GM23248 (cell line): ENCODE data around the gene SNRK. TPM values are rescaled to one million over a fixed set of nuclear protein-coding genes. Genes with fewer than 3 reads are reported as not detected.

Experiments
- DNase-seq: peaks from one replicate; pipeline ENCODE4 v3.0.0-alpha.2; 2015
- H2AFZ ChIP-seq: fragments of 200-600 bp; sonication (generic); 2 replicates; pipeline ENCODE4 v1.6.1; 2016; ENCODE audit warnings: antibody characterized with exemption
- H3F3A ChIP-seq: fragments of 200-600 bp; sonication (generic); 2 replicates; pipeline ENCODE4 v1.6.1; 2016; ENCODE audit warnings: mild to moderate bottlenecking, antibody characterized with exemption, mixed run types; ENCODE audit not compliant: insufficient read depth
- H3K27ac ChIP-seq: fragments of 200-600 bp; sonication (generic); 2 replicates; pipeline ENCODE4 v1.5.1; 2016; ENCODE audit warnings: mild to moderate bottlenecking
- H3K27me3 ChIP-seq: fragments of 200-600 bp; sonication (generic); replicated peaks from 2 replicates; pipeline ENCODE4 v1.6.1; 2016; ENCODE audit warnings: mild to moderate bottlenecking; ENCODE audit not compliant: insufficient read depth
- H3K36me3 ChIP-seq: fragments of 200-600 bp; sonication (generic); 2 replicates; pipeline ENCODE4 v1.6.1; 2016; ENCODE audit warnings: low read depth, mild to moderate bottlenecking
- H3K4me1 ChIP-seq: fragments of 200-600 bp; sonication (generic); 2 replicates; pipeline ENCODE4 v1.6.1; 2016; ENCODE audit warnings: mild to moderate bottlenecking; ENCODE audit not compliant: insufficient read depth
- H3K4me2 ChIP-seq: fragments of 200-600 bp; sonication (generic); one replicate; pipeline ENCODE4 v1.6.1; 2016; ENCODE audit warnings: mild to moderate bottlenecking; ENCODE audit not compliant: unreplicated experiment
- H3K4me3 ChIP-seq: fragments of 200-600 bp; sonication (generic); 2 replicates; pipeline ENCODE4 v1.5.1; 2016; ENCODE audit warnings: mild to moderate bottlenecking
- H3K79me2 ChIP-seq: fragments of 200-600 bp; sonication (generic); 2 replicates; pipeline ENCODE4 v1.6.1; 2016; ENCODE audit warnings: mild to moderate bottlenecking; ENCODE audit not compliant: insufficient read depth
- H3K9ac ChIP-seq: fragments of 200-600 bp; sonication (generic); 2 replicates; pipeline ENCODE4 v1.6.1; 2016; ENCODE audit warnings: mild to moderate bottlenecking
- H3K9me2 ChIP-seq: fragments of 200-600 bp; sonication (generic); 2 replicates; pipeline ENCODE4 v1.6.1; 2016; ENCODE audit warnings: mixed run types, mild to moderate bottlenecking, moderate library complexity; ENCODE audit not compliant: insufficient read depth
- H3K9me3 ChIP-seq: fragments of 200-600 bp; sonication (generic); one replicate; pipeline ENCODE4 v1.6.1; 2017; ENCODE audit warnings: low read depth
- H4K20me1 ChIP-seq: fragments of 200-600 bp; sonication (generic); 2 replicates; pipeline ENCODE4 v1.6.0; 2016; ENCODE audit not compliant: insufficient read depth
- EZH2 ChIP-seq: fragments of 200-600 bp; sonication (generic); IDR thresholded peaks from 2 replicates; pipeline ENCODE4 v1.6.1; 2018; ENCODE audit warnings: antibody characterized with exemption, mild to moderate bottlenecking; ENCODE audit not compliant: insufficient read depth, poor library complexity, severe bottlenecking
- EZH2phosphoT487 ChIP-seq: fragments of 200-600 bp; sonication (generic); IDR thresholded peaks from 2 replicates; pipeline ENCODE4 v1.6.1; 2018; ENCODE audit warnings: antibody characterized with exemption, moderate library complexity, mild to moderate bottlenecking, low read depth; ENCODE audit not compliant: insufficient read depth
- WGBS, 2 experiments: methylation state at CpG; one replicate each; pipeline ENCODE4 v1.1.6; 2015 to 2017; ENCODE audit warnings: low lambda C conversion rate in 2 of 2, low coverage in 1 of 2; ENCODE audit errors: missing lambda C conversion rate in 2 of 2; 5-methylcytosine and 5-hydroxymethylcytosine counted together
- in situ Hi-C: fragments of 300-500 bp; cut with MboI; formaldehyde crosslinking; loops from 2 replicates; pipeline ENCODE4 v1.15.0; 2020
- polyA plus RNA-seq: library from polyadenylated mRNA; unstranded; fragments of >200 nt; fragmentation: Nextera tagmentation; extraction: Ambion mirVana; gene quantifications from 2 replicates; pipeline ENCODE4 v1.2.1, GENCODE V29; 2016
- total RNA-seq: library from RNA; depleted of rRNA; stranded (reverse); fragments of >200 nt; shearing (Covaris generic); gene quantifications from 2 replicates; pipeline ENCODE4 v1.2.3, GENCODE V29; 2014

Gene SNRK
- total and polyA plus RNA-seq, 2 experiments from 2014 or later: 6.4 to 15.0 TPM

DNA sequence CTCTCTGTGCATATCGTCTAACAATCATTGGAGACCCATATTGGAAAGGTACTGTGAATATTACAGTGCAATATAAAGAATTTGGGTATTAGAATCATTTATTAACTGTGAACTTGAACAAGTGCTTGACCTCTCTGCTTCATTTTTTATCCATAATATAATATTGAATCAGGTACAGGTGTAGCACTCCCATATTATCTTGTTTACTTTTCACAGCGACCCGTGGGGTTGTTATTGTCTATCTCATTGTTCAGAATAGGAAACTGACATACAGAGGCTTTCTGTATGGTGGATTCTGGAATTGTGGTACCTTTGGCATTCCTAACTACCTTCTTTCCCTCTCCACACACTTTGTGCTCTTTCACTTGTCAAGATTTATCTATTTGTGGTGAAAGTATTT is 17.8 kb downstream of the SNRK start:
- 76 to 86% methylated on average over 3 of the region's 3 CpGs for WGBS, 2 experiments
- Histone ChIP-seq H3K9me3 (no peaks in the 10 kb centered on the region), H3K4me3 (no peak overlapping the region), H2AFZ (no peak overlapping the region), H3K4me1 (no peaks in the 10 kb centered on the region), H3K36me3 (peaks cover 17% of the 10 kb centered on the region; the same call in 1 of the 2 replicates), H3K4me2 (no peak overlapping the region), H3K27me3 (no peaks in the 10 kb centered on the region), H3K79me2 (peaks cover 90% of the 10 kb centered on the region), H3K27ac (no peak overlapping the region), H4K20me1 (peaks cover 3% of the 10 kb centered on the region; the same call in 1 of the 2 replicates), H3K9ac (no peak overlapping the region), H3F3A (no peaks in the 10 kb centered on the region), H3K9me2 (no peaks in the 10 kb centered on the region; the same call in 1 of the 2 replicates)
- TF ChIP-seq EZH2 (no peak), EZH2phosphoT487 (no peak)
- in situ Hi-C loops: no loop called here
- no peak for DNase-seq

DNA sequence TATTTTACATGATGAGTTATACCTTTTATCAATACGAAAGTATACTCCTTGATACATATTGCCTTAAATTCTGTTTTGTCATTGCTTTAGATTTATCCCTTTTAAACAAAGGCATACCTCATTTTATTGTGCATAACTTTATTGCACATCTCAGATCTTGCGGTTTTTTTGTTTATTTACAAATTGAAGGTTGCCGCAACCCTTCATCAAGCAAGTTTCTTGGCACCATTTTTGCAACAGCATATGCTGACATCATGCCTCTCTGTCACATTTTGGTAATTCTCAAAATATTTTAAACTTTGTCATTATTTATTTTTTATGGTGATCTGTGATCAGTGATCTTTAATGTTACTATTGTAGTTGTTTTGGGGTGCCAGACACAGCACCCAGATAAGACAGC is 20.9 kb downstream of the SNRK start:
- Histone ChIP-seq H3K9me2 (no peaks in the 10 kb centered on the region; the same call in 1 of the 2 replicates), H3K4me3 (no peak overlapping the region), H3K36me3 (peaks cover 22% of the 10 kb centered on the region; the same call in 1 of the 2 replicates), H3K4me2 (no peak overlapping the region), H3K27ac (no peak overlapping the region), H2AFZ (no peak overlapping the region), H3F3A (no peaks in the 10 kb centered on the region), H3K9ac (no peak overlapping the region), H4K20me1 (0 out of 2 replicates have a peak, but pooled peaks cover 9% of the 10 kb centered on the region), H3K9me3 (no peaks in the 10 kb centered on the region), H3K4me1 (0 out of 2 replicates have a peak, but pooled peaks cover 3% of the 10 kb centered on the region), H3K79me2 (peaks cover 88% of the 10 kb centered on the region), H3K27me3 (no peaks in the 10 kb centered on the region)
- DNase-seq: no peak
- 97% methylated on average over 3 of the region's 3 CpGs for WGBS, 2 experiments
- TF ChIP-seq EZH2: no peak
- no peak for TF ChIP-seq EZH2phosphoT487
- in situ Hi-C loops: no loop called here

DNA sequence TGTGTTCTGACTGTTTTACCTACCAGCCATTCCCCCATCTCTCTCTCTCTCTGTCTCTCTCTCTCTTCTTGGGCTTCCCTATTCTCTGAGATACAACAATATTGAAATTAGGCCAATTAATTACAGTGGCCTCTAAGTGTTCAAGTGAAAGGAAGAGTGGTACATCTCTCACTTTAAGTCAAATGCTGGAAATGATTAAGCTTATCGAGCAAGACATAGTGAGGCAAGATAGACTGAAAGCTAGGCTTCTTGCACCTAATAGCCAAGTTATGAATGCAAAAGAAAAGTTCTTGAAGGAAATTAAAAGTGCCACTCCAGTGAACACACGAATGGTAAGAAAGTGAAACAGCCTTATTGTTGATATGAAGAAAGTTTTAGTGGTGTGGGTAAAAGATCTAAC is 21.3 kb downstream of the SNRK start:
- H3K4me2 ChIP-seq: no peak overlapping the region
- H4K20me1 ChIP-seq: 0 out of 2 replicates have a peak, but pooled peaks cover 9% of the 10 kb centered on the region
- 98 to 100% methylated on average over 2 of the region's 2 CpGs for WGBS, 2 experiments
- no peak overlapping the region for H2AFZ ChIP-seq
- DNase-seq: no peak
- H3K9ac ChIP-seq: no peak overlapping the region
- peaks cover 23% of the 10 kb centered on the region; the same call in 1 of the 2 replicates for H3K36me3 ChIP-seq
- H3K9me2 ChIP-seq: no peaks in the 10 kb centered on the region; the same call in 1 of the 2 replicates
- no peaks in the 10 kb centered on the region for H3F3A ChIP-seq
- TF ChIP-seq EZH2phosphoT487 (no peak), EZH2 (no peak)
- in situ Hi-C loops: no loop called here
- no peak overlapping the region for H3K27ac ChIP-seq
- 0 out of 2 replicates have a peak, but pooled peaks cover 3% of the 10 kb centered on the region for H3K4me1 ChIP-seq
- no peaks in the 10 kb centered on the region for H3K27me3 ChIP-seq
- H3K9me3 ChIP-seq: no peaks in the 10 kb centered on the region
- H3K79me2 ChIP-seq: peaks cover 87% of the 10 kb centered on the region
- no peak overlapping the region for H3K4me3 ChIP-seq

DNA sequence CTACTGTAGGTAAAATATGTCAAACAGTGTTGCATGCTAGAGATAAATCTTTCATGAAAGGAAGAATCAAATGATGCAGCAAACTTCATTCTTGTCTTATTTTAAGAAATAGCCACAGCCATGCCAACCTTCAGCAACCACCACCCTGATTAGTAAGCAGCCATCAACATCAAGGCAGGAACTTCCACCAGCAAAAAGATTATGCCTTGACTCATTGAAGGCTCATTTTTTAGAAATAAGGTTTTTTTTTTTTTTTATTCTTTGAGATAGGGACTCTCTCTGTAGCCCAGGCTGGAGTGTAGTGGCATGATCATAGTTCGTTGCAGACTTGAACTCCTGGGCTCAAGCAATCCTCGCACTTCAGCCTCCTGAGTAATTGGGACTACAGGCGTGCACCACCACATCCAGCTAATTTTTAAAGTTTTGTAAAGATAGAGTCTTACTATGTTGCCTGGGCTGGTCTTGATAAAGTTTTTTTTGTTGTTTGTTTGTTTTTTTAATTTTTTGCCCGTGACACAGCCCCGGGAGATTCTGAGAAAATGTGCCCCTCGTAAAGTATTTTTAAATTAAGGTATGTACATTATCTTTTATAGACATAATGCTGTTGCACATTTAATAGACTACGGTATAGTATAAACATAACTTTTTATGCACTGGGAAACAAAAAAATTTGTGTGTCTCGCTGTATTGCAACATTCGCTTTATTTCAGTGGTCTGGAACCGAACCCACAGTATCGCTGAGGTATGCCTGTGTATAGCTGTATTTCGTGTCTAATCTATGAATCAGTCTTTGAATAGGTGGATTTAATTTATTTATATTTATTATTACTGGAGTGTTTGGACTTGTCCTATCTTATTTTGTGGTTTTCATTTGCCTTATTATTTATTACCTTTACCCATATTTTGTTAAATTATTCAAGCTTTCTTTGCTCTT is 23.3 kb downstream of the SNRK start:
- Histone ChIP-seq H3K27me3 (no peaks in the 10 kb centered on the region), H2AFZ (no peak overlapping the region), H3K9me2 (no peaks in the 10 kb centered on the region), H3K4me3 (no peak overlapping the region), H3K27ac (no peak overlapping the region), H3F3A (no peaks in the 10 kb centered on the region), H3K4me1 (0 out of 2 replicates have a peak, but pooled peaks cover 3% of the 10 kb centered on the region), H3K79me2 (peaks cover 86% of the 10 kb centered on the region), H3K9me3 (no peaks in the 10 kb centered on the region), H3K9ac (no peak overlapping the region), H3K36me3 (peaks cover 10% of the 10 kb centered on the region; the same call in 1 of the 2 replicates), H3K4me2 (no peak overlapping the region), H4K20me1 (0 out of 2 replicates have a peak, but pooled peaks cover 9% of the 10 kb centered on the region)
- in situ Hi-C loops: no loop called here
- WGBS, 2 experiments: 95 to 96% methylated on average over 12 of the region's 12 CpGs
- no peak for TF ChIP-seq EZH2phosphoT487
- no peak for TF ChIP-seq EZH2
- no peak for DNase-seq
